CD14-positive monocyte (primary cell): ENCODE data around the gene SPON1. TPM values are rescaled to one million over a fixed set of nuclear protein-coding genes. Genes with fewer than 3 reads are reported as not detected.

Experiments used
- DNase-seq, 3 donors: peaks; one replicate each; pipeline ENCODE4 v3.0.0-alpha.2; 2011 to 2022
- H2AFZ ChIP-seq: 2 replicates; pipeline ENCODE4 v1.6.0; 2012; ENCODE audit warnings: mild to moderate bottlenecking, low read depth, low read length, inconsistent platforms; ENCODE audit not compliant: insufficient read depth, poor library complexity, severe bottlenecking
- H3K27ac ChIP-seq, 2 donors: 1 replicate in 1 of 2; 2 replicates in 1 of 2; pipeline ENCODE4 v1.5.1; 2012 to 2013; ENCODE audit warnings: low read length in 2 of 2, control low read depth in 1 of 2, inconsistent platforms in 1 of 2, low read depth in 1 of 2, mild to moderate bottlenecking in 1 of 2
- H3K27me3 ChIP-seq, 2 donors: one replicate each; pipeline versions ENCODE4 v1.6.0 to v1.6.1; 2011 to 2013; ENCODE audit warnings: low read length in 2 of 2; ENCODE audit not compliant: control insufficient read depth in 2 of 2, insufficient read depth in 2 of 2
- H3K36me3 ChIP-seq, 2 donors: replicated peaks in 1 of 2; 1 replicate in 1 of 2; 2 replicates in 1 of 2; pipeline versions ENCODE4 v1.5.1 to v1.6.1; 2012 to 2013; ENCODE audit warnings: low read length in 2 of 2, control low read depth in 1 of 2, inconsistent platforms in 1 of 2, mild to moderate bottlenecking in 1 of 2; ENCODE audit not compliant: insufficient read depth in 2 of 2, control insufficient read depth in 1 of 2
- H3K4me1 ChIP-seq, 2 donors: 1 replicate in 1 of 2; 2 replicates in 1 of 2; pipeline versions ENCODE4 v1.5.1 to v1.6.1; 2012 to 2013; ENCODE audit warnings: low read length in 2 of 2, control low read depth in 1 of 2, inconsistent platforms in 1 of 2, mild to moderate bottlenecking in 1 of 2, moderate library complexity in 1 of 2; ENCODE audit not compliant: insufficient read depth in 2 of 2, control insufficient read depth in 1 of 2
- H3K4me2 ChIP-seq: replicated peaks from 2 replicates; pipeline ENCODE3; 2012; ENCODE audit warnings: low read length, moderate library complexity, mild to moderate bottlenecking; ENCODE audit not compliant: poor library complexity, severe bottlenecking; ENCODE audit errors: extremely low read depth
- H3K4me3 ChIP-seq, 3 experiments: fragments of 200-600 bp in 1 of 3; sonication (generic) in 1 of 3; replicated peaks in 1 of 3; 1 replicate in 2 of 3; 2 replicates in 1 of 3; pipeline ENCODE4 v1.5.1; 2011 to 2013; ENCODE audit warnings: low read length in 3 of 3, mild to moderate bottlenecking in 3 of 3, control low read depth in 2 of 3, low read depth in 2 of 3, inconsistent platforms in 1 of 3, moderate library complexity in 1 of 3
- H3K79me2 ChIP-seq: 2 replicates; pipeline ENCODE4 v1.6.0; 2012; ENCODE audit warnings: mild to moderate bottlenecking, control low read depth, inconsistent platforms, low read length, moderate library complexity; ENCODE audit not compliant: insufficient read depth
- H3K9ac ChIP-seq: 2 replicates; pipeline ENCODE4 v1.6.0; 2017; ENCODE audit warnings: low read length, mild to moderate bottlenecking; ENCODE audit not compliant: insufficient read depth, poor library complexity, severe bottlenecking
- H3K9me3 ChIP-seq, 2 donors: replicated peaks in 1 of 2; 1 replicate in 1 of 2; 2 replicates in 1 of 2; pipeline versions ENCODE4 v1.5.1 to v1.6.1; 2012 to 2013; ENCODE audit warnings: low read length in 2 of 2, control low read depth in 1 of 2; ENCODE audit not compliant: control insufficient read depth in 1 of 2, insufficient read depth in 1 of 2
- H4K20me1 ChIP-seq: 2 replicates; pipeline ENCODE4 v1.6.0; 2012; ENCODE audit warnings: mild to moderate bottlenecking, low read length, control low read depth, moderate library complexity; ENCODE audit not compliant: insufficient read depth
- H3K27ac Mint-ChIP-seq, 7 donors: one replicate each; pipeline ENCODE4 v1.8.0; 2020; ENCODE audit warnings: mild to moderate bottlenecking in 7 of 7, mixed read lengths in 7 of 7, moderate library complexity in 6 of 7, inconsistent platforms in 2 of 7
- H3K27me3 Mint-ChIP-seq, 3 donors: one replicate each; pipeline ENCODE4 v1.8.0; 2021 to 2022; ENCODE audit warnings: low read depth in 3 of 3, mild to moderate bottlenecking in 3 of 3, mixed read lengths in 3 of 3, moderate library complexity in 3 of 3, inconsistent platforms in 1 of 3
- H3K36me3 Mint-ChIP-seq, 2 donors: one replicate each; pipeline ENCODE4 v1.8.0; 2020; ENCODE audit warnings: mixed read lengths in 2 of 2, inconsistent platforms in 1 of 2, mild to moderate bottlenecking in 1 of 2
- H3K4me1 Mint-ChIP-seq: one replicate; pipeline ENCODE4 v1.8.0; 2020; ENCODE audit warnings: mild to moderate bottlenecking, mixed read lengths
- H3K4me3 Mint-ChIP-seq, 2 donors: one replicate each; pipeline ENCODE4 v1.8.0; 2020; ENCODE audit warnings: mild to moderate bottlenecking in 2 of 2, mixed read lengths in 2 of 2, moderate library complexity in 1 of 2
- H3K9me3 Mint-ChIP-seq, 7 donors: one replicate each; pipeline ENCODE4 v1.8.0; 2020 to 2022; ENCODE audit warnings: mixed read lengths in 7 of 7, mild to moderate bottlenecking in 6 of 7, moderate library complexity in 6 of 7, inconsistent platforms in 2 of 7
- CTCF ChIP-seq: fragments of 200-600 bp; IDR thresholded peaks from one replicate; pipeline ENCODE4 v1.8.0; 2022; ENCODE audit warnings: antibody characterized with exemption, mild to moderate bottlenecking
- WGBS: methylation state at CpG from one replicate; pipeline ENCODE4 v1.1.5; 2013; ENCODE audit warnings: missing lambda C conversion rate; ENCODE audit not compliant: insufficient coverage; 5-methylcytosine and 5-hydroxymethylcytosine counted together
- intact Hi-C, 2 donors: fragments of 100-400 bp; cut with micrococcal nuclease; formaldehyde crosslinking; loops; one replicate each; pipeline versions ENCODE4 v1.15.0 to v1.15.1; 2023
- polyA plus RNA-seq, 3 donors: library from polyadenylated mRNA; depleted of rRNA in 1 of 3; unstranded in 2 of 3; stranded (reverse) in 1 of 3; fragments of 300-500 nt in 2 of 3; fragments of >200 nt in 1 of 3; fragmentation: Illumina TruSeq in 2 of 3; gene quantifications; 1 replicate in 2 of 3; 2 replicates in 1 of 3; pipeline ENCODE4 v1.2.3, GENCODE V29; 2012 to 2021

The SPON1 gene
- polyA plus RNA-seq, 3 donors = not detected

GRCh38 chr11:14254533-14255237 lies 292.2 kb downstream of the SPON1 start:
- H3K27ac ChIP-seq = no peak overlapping the region
- H3K27me3 ChIP-seq = peaks cover 0 to 1% of the 10 kb centered on the region in 2 donors
- no peak for DNase-seq
- no peaks in the 10 kb centered on the region for H4K20me1 ChIP-seq
- Mint-ChIP-seq H3K4me3 (no peak overlapping the region), H3K9me3 (peaks cover 0 to 2% (median 0%) of the 10 kb centered on the region in 7 donors), H3K27ac (no peak overlapping the region), H3K4me1 (no peaks in the 10 kb centered on the region), H3K36me3 (no peaks in the 10 kb centered on the region), H3K27me3 (peaks cover 10 to 16% (median 16%) of the 10 kb centered on the region in 3 donors)
- no peaks in the 10 kb centered on the region for H3K79me2 ChIP-seq
- no peaks in the 10 kb centered on the region for H3K9me3 ChIP-seq
- no peaks in the 10 kb centered on the region for H3K36me3 ChIP-seq
- no peak overlapping the region for H3K4me2 ChIP-seq
- H3K9ac ChIP-seq = no peak overlapping the region
- no peak for TF ChIP-seq CTCF
- WGBS = 96% methylated on average over 11 of the region's 13 CpGs
- intact Hi-C loops = loop anchor here in 1 of 2 donors (10.0 kb wide), 1 partner anchor 480 kb away; no protein-coding TSS in a partner anchor
- H3K4me3 ChIP-seq = no peak overlapping the region
- no peak overlapping the region for H2AFZ ChIP-seq
- no peaks in the 10 kb centered on the region for H3K4me1 ChIP-seq

- H3K9me3 Mint-ChIP-seq = peaks cover 0 to 2% (median 0%) of the 10 kb centered on the region in 7 donors
- intact Hi-C loops = loop anchor here in 1 of 2 donors (10.0 kb wide), 1 partner anchor 480 kb away; no protein-coding TSS in a partner anchor
- no CpG with 5 or more reads among the region's 2 CpGs for WGBS
Measured at GRCh38 chr11:14255238-14255534, 292.7 kb downstream of the SPON1 start.

More at GRCh38 chr11:14255238-14255534, 292.7 kb downstream of the SPON1 start:
- Histone ChIP-seq H2AFZ (no peak overlapping the region), H3K36me3 (no peaks in the 10 kb centered on the region), H3K4me3 (no peak overlapping the region), H3K79me2 (no peaks in the 10 kb centered on the region), H3K9me3 (no peaks in the 10 kb centered on the region), H4K20me1 (no peaks in the 10 kb centered on the region), H3K4me1 (no peaks in the 10 kb centered on the region), H3K27me3 (no peaks in the 10 kb centered on the region), H3K9ac (no peak overlapping the region), H3K27ac (no peak overlapping the region), H3K4me2 (no peak overlapping the region)
- Mint-ChIP-seq H3K4me3 (no peak overlapping the region), H3K36me3 (no peaks in the 10 kb centered on the region), H3K27ac (no peak overlapping the region), H3K27me3 (peaks cover 13 to 17% (median 15%) of the 10 kb centered on the region in 3 donors), H3K4me1 (no peaks in the 10 kb centered on the region)
- DNase-seq = no peak
- TF ChIP-seq CTCF = no peak
